Measurements from ENCODE around the gene AOPEP. TPM values are rescaled to one million over a fixed set of nuclear protein-coding genes. Genes with fewer than 3 reads are reported as not detected.
"Not testable (repeated sequence)": the region's sequence is repeated elsewhere in the genome, so short reads cannot be mapped to it uniquely, and the experiment has no call there.

AOPEP gene
- polyA plus RNA-seq, 1 of the 3 experiments (the other 2 are of a cell fraction), result 54.6 TPM

- H3K9ac ChIP-seq; H4K20me1 ChIP-seq (ENCODE audit: insufficient read depth); H3K27ac ChIP-seq (ENCODE audit: low read depth in 2 of 2, low read length in 1 of 2); H3K4me3 ChIP-seq (ENCODE audit: low read depth in 2 of 2, low read length in 1 of 2); H2AFZ ChIP-seq (ENCODE audit: low read depth); H3K36me3 ChIP-seq (replicated peaks in 1 of 2; ENCODE audit: control insufficient read depth in 1 of 2, insufficient read depth in 2 of 2, low read length in 1 of 2); POLR2A ChIA-PET; H3K27me3 ChIP-seq (ENCODE audit: insufficient read depth); H3K4me2 ChIP-seq; H3K9me2 ChIP-seq; H3K79me2 ChIP-seq (ENCODE audit: insufficient read depth); H3K9me3 ChIP-seq; H3F3A ChIP-seq (replicated peaks; ENCODE audit: insufficient read depth); DNase-seq; H3K4me1 ChIP-seq (ENCODE audit: control insufficient read depth in 1 of 2, insufficient read depth in 2 of 2, low read depth in 1 of 2, low read length in 1 of 2): not testable (repeated sequence)
- CTCF ChIA-PET, result interaction anchor here (1.6 kb wide), 1 partner anchor 70 kb away, joined by 3 read pairs; no protein-coding TSS in a partner anchor
- 62% methylated on average over 3 of the region's 3 CpGs for WGBS (ENCODE audit: low lambda C conversion rate)
- TF ChIP-seq GATA2 (CRISPR knock-in tag; IDR thresholded peaks at IDR 0.05), result 0 out of 2 replicates have a peak, but pooled peaks have one; percentile 17
Measured at GRCh38 chr9:94830071-94830604, 103.6 kb downstream of the AOPEP start.

DNA sequence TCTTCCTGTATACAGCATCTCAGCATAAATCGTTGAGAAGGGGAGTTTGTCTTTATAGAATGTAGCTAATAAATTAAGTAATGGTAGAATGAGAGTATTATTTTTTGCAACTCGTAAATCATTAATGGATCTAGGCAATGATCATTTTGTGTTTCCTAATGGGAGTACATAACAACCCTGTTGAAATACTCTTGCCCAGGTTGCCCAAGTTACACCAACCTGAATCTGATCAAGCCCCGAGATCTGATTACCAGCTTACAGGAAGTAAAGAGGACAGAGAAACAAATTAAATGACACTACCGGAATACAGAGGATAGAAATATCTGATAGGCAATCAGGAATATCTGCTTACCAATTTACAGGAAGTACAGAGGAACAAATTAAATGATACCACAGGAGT is 107.3 kb downstream of the AOPEP start:
- H4K20me1 ChIP-seq (ENCODE audit: insufficient read depth), result no peaks in the 10 kb centered on the region
- CTCF ChIA-PET, result interaction anchor here (1.0 kb wide), 1 partner anchor 8 kb away, joined by 6 read pairs; no protein-coding TSS in a partner anchor
- peaks cover 2% of the 10 kb centered on the region for H3F3A ChIP-seq (replicated peaks; ENCODE audit: insufficient read depth)
- POLR2A ChIA-PET, result interaction anchor here (0.7 kb wide), 1 partner anchor 14 kb away, joined by 3 read pairs; no protein-coding TSS in a partner anchor
- no peaks in the 10 kb centered on the region for H3K27me3 ChIP-seq (ENCODE audit: insufficient read depth)
- TF ChIP-seq GATA2 (CRISPR knock-in tag; IDR thresholded peaks at IDR 0.05) (no peak; the same call in 1 of the 2 replicates), EP300 (IDR thresholded peaks at IDR 0.05; ENCODE audit: borderline replicate concordance in 1 of 2, low read depth in 1 of 2, low read length in 1 of 2) (peak in 1 of 2 experiments; percentile 41; a peak in 1 of 4 replicates), SIN3A (IDR thresholded peaks at IDR 0.05; ENCODE audit: borderline replicate concordance, low read depth, low read length) (no peak), NRF1 (IDR thresholded peaks at IDR 0.05; ENCODE audit: low read depth, low read length) (no peak)
- TF ChIP-seq, protein P1, sequence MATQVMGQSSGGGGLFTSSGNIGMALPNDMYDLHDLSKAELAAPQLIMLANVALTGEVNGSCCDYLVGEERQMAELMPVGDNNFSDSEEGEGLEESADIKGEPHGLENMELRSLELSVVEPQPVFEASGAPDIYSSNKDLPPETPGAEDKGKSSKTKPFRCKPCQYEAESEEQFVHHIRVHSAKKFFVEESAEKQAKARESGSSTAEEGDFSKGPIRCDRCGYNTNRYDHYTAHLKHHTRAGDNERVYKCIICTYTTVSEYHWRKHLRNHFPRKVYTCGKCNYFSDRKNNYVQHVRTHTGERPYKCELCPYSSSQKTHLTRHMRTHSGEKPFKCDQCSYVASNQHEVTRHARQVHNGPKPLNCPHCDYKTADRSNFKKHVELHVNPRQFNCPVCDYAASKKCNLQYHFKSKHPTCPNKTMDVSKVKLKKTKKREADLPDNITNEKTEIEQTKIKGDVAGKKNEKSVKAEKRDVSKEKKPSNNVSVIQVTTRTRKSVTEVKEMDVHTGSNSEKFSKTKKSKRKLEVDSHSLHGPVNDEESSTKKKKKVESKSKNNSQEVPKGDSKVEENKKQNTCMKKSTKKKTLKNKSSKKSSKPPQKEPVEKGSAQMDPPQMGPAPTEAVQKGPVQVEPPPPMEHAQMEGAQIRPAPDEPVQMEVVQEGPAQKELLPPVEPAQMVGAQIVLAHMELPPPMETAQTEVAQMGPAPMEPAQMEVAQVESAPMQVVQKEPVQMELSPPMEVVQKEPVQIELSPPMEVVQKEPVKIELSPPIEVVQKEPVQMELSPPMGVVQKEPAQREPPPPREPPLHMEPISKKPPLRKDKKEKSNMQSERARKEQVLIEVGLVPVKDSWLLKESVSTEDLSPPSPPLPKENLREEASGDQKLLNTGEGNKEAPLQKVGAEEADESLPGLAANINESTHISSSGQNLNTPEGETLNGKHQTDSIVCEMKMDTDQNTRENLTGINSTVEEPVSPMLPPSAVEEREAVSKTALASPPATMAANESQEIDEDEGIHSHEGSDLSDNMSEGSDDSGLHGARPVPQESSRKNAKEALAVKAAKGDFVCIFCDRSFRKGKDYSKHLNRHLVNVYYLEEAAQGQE (IDR thresholded peaks at IDR 0.05; ENCODE audit: low read depth, low read length), result no peak
- no peaks in the 10 kb centered on the region for H3K9me2 ChIP-seq
- no peak overlapping the region for H3K4me3 ChIP-seq (ENCODE audit: low read depth in 2 of 2, low read length in 1 of 2)
- no peak overlapping the region for H2AFZ ChIP-seq (ENCODE audit: low read depth)
- no peaks in the 10 kb centered on the region for H3K4me1 ChIP-seq (ENCODE audit: control insufficient read depth in 1 of 2, insufficient read depth in 2 of 2, low read depth in 1 of 2, low read length in 1 of 2)
- peaks cover 6% of the 10 kb centered on the region; the same call in 1 of the 2 replicates for H3K79me2 ChIP-seq (ENCODE audit: insufficient read depth)
- H3K9ac ChIP-seq, result no peak overlapping the region
- no peaks in the 10 kb centered on the region; the same call in 1 of the 2 replicates for H3K9me3 ChIP-seq
- H3K27ac ChIP-seq (ENCODE audit: low read depth in 2 of 2, low read length in 1 of 2), result peak overlapping the region in 1 of 2 experiments; percentile 36; a peak in 1 of 4 replicates
- H3K36me3 ChIP-seq (replicated peaks in 1 of 2; ENCODE audit: control insufficient read depth in 1 of 2, insufficient read depth in 2 of 2, low read length in 1 of 2), result no peaks in the 10 kb centered on the region
- 74% methylated on average over 4 of the region's 4 CpGs for WGBS (ENCODE audit: low lambda C conversion rate)
- DNase-seq, result no peak
- H3K4me2 ChIP-seq, result no peak overlapping the region

DNA sequence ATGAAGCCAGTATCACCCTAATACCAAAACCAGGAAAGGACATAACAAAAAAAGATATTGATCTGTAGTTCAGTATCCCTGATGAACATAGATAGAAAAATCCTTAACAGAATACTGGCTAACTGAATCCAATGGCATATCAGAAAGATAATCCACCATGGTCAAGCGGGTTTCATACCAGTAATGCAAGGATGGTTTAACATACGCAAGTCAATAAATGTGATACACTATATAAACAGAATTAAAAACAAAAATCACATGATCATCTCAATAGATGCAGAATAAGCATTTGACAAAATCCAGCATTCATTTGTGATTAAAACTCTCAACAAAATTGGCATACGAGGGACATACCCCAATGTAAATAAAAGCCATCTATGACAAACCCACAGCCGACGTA is 110.9 kb downstream of the AOPEP start:
- Histone ChIP-seq H3K9me2 (no peaks in the 10 kb centered on the region), H3K4me2 (no peak overlapping the region), H3F3A (replicated peaks; ENCODE audit: insufficient read depth) (peaks cover 2% of the 10 kb centered on the region), H3K9me3 (no peaks in the 10 kb centered on the region; the same call in 1 of the 2 replicates), H3K4me3 (ENCODE audit: low read depth in 2 of 2, low read length in 1 of 2) (no peak overlapping the region), H4K20me1 (ENCODE audit: insufficient read depth) (no peaks in the 10 kb centered on the region), H2AFZ (ENCODE audit: low read depth) (no peak overlapping the region), H3K27ac (ENCODE audit: low read depth in 2 of 2, low read length in 1 of 2) (no peak overlapping the region), H3K79me2 (ENCODE audit: insufficient read depth) (peaks cover 6% of the 10 kb centered on the region; the same call in 1 of the 2 replicates), H3K36me3 (replicated peaks in 1 of 2; ENCODE audit: control insufficient read depth in 1 of 2, insufficient read depth in 2 of 2, low read length in 1 of 2) (peaks cover 0 to 12% of the 10 kb centered on the region in 2 experiments), H3K9ac (no peak overlapping the region), H3K4me1 (ENCODE audit: control insufficient read depth in 1 of 2, insufficient read depth in 2 of 2, low read depth in 1 of 2, low read length in 1 of 2) (no peaks in the 10 kb centered on the region), H3K27me3 (ENCODE audit: insufficient read depth) (no peaks in the 10 kb centered on the region)
- CTCF ChIA-PET, result no interaction called here
- no peak for DNase-seq
- POLR2A ChIA-PET, result no interaction called here
- 77% methylated on average over 5 of the region's 5 CpGs for WGBS (ENCODE audit: low lambda C conversion rate)
- TF ChIP-seq, protein P1 (IDR thresholded peaks at IDR 0.05; ENCODE audit: low read depth, low read length), result no peak
- TF ChIP-seq MEF2A (IDR thresholded peaks at IDR 0.05; ENCODE audit: borderline replicate concordance, low read depth) (no peak), RAD21 (IDR thresholded peaks at IDR 0.05; ENCODE audit: low read length) (no peak), YY1 (IDR thresholded peaks at IDR 0.05; ENCODE audit: low read depth) (no peak), RFX5 (IDR thresholded peaks at IDR 0.05; ENCODE audit: low read length) (no peak), GATA2 (CRISPR knock-in tag; IDR thresholded peaks at IDR 0.05) (no peak)
- TF ChIP-seq, protein P2, sequence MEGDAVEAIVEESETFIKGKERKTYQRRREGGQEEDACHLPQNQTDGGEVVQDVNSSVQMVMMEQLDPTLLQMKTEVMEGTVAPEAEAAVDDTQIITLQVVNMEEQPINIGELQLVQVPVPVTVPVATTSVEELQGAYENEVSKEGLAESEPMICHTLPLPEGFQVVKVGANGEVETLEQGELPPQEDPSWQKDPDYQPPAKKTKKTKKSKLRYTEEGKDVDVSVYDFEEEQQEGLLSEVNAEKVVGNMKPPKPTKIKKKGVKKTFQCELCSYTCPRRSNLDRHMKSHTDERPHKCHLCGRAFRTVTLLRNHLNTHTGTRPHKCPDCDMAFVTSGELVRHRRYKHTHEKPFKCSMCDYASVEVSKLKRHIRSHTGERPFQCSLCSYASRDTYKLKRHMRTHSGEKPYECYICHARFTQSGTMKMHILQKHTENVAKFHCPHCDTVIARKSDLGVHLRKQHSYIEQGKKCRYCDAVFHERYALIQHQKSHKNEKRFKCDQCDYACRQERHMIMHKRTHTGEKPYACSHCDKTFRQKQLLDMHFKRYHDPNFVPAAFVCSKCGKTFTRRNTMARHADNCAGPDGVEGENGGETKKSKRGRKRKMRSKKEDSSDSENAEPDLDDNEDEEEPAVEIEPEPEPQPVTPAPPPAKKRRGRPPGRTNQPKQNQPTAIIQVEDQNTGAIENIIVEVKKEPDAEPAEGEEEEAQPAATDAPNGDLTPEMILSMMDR (IDR thresholded peaks at IDR 0.05), result no peak
